Endothelial cell of umbilical vein (primary cell): ENCODE data around the gene GNAZ. TPM values are rescaled to one million over a fixed set of nuclear protein-coding genes. Genes with fewer than 3 reads are reported as not detected.

Experiments
- BruUV-seq: library from RNA; stranded (reverse); fragments of 400-500 nt; replicated peaks from 2 replicates; lab custom pipeline; 2021; lab: Mats Ljungman, UMichigan
- CTCF ChIA-PET: fragments of 300-600, 350-600 bp; sonication (Branson Sonifier 250); formaldehyde crosslinking; loops from one replicate; lab custom pipeline; 2021; ENCODE audit warnings: antibody characterized with exemption, inconsistent platforms; lab: Charles Lee
- POLR2A ChIA-PET: fragments of 300-600, 350-600 bp; sonication (Branson Sonifier 250); formaldehyde crosslinking; loops from one replicate; lab custom pipeline; 2021; ENCODE audit warnings: antibody characterized with exemption, inconsistent platforms; lab: Charles Lee
- DNase-seq: peaks from one replicate; pipeline ENCODE4 v3.0.0-alpha.2; 2011; ENCODE audit warnings: low read depth, low spot score
- FAIRE-seq: peaks from 2 replicates; lab custom pipeline; 2011; peaks lifted over from hg19 to GRCh38; lab: Jason Lieb, UNC
- H2AFZ ChIP-seq: 2 replicates; pipeline ENCODE4 v1.6.0; 2012; ENCODE audit warnings: low read depth, low read length, control low read depth, inconsistent platforms
- H3K27ac ChIP-seq: 2 replicates; pipeline ENCODE4 v1.5.1; 2011; ENCODE audit warnings: low read depth, mild to moderate bottlenecking, control low read depth, low read length, moderate library complexity; ENCODE audit not compliant: insufficient read depth
- H3K27me3 ChIP-seq, 2 experiments: 2 replicates each; pipeline versions ENCODE4 v1.6.0 to v1.6.1; 2011; ENCODE audit warnings: low read length in 2 of 2, mixed read lengths in 1 of 2; ENCODE audit not compliant: control insufficient read depth in 2 of 2, insufficient read depth in 2 of 2
- H3K36me3 ChIP-seq, 2 experiments: 2 replicates in 1 of 2; 3 replicates in 1 of 2; pipeline ENCODE4 v1.5.1; 2011; ENCODE audit warnings: low read length in 2 of 2, mild to moderate bottlenecking in 1 of 2, moderate library complexity in 1 of 2; ENCODE audit not compliant: control insufficient read depth in 2 of 2, insufficient read depth in 2 of 2; ENCODE audit errors: extremely low read depth in 1 of 2
- H3K4me1 ChIP-seq: 3 replicates; pipeline ENCODE4 v1.5.1; 2011; ENCODE audit warnings: mild to moderate bottlenecking, low read length; ENCODE audit not compliant: control insufficient read depth, insufficient read depth; ENCODE audit errors: extremely low read depth
- H3K4me2 ChIP-seq: 2 replicates; pipeline ENCODE4 v1.6.1; 2011; ENCODE audit warnings: low read length, control low read depth, mixed read lengths; ENCODE audit not compliant: insufficient read depth
- H3K4me3 ChIP-seq, 3 experiments: fragments of 200-600 bp in 1 of 3; sonication (generic), shearing (Covaris generic) in 1 of 3; replicated peaks in 1 of 3; 2 replicates each; pipeline ENCODE4 v1.5.1; 2011 to 2016; ENCODE audit warnings: control low read depth in 3 of 3, low read length in 3 of 3, mild to moderate bottlenecking in 2 of 3, inconsistent platforms in 1 of 3, low read depth in 1 of 3, moderate library complexity in 1 of 3; ENCODE audit not compliant: insufficient read depth in 1 of 3
- H3K79me2 ChIP-seq: 2 replicates; pipeline ENCODE4 v1.6.0; 2012; ENCODE audit warnings: low read length, inconsistent platforms; ENCODE audit not compliant: control insufficient read depth, insufficient read depth
- H3K9ac ChIP-seq: replicated peaks from 2 replicates; pipeline ENCODE3; 2011; ENCODE audit warnings: low read length, control low read depth; ENCODE audit not compliant: insufficient read depth; ENCODE audit errors: extremely low read depth
- H3K9me1 ChIP-seq: replicated peaks from 3 replicates; pipeline ENCODE4 v1.6.0; 2011; ENCODE audit warnings: mild to moderate bottlenecking, low read length; ENCODE audit not compliant: control insufficient read depth, insufficient read depth; ENCODE audit errors: extremely low read depth
- H3K9me3 ChIP-seq: replicated peaks from 2 replicates; pipeline ENCODE4 v1.5.1; 2012; ENCODE audit warnings: low read length, inconsistent platforms; ENCODE audit not compliant: control insufficient read depth, insufficient read depth
- H4K20me1 ChIP-seq: replicated peaks from 2 replicates; pipeline ENCODE3; 2011; ENCODE audit warnings: mild to moderate bottlenecking, low read length; ENCODE audit not compliant: control insufficient read depth, insufficient read depth; ENCODE audit errors: extremely low read depth
- CTCF ChIP-seq, 2 donors: IDR thresholded peaks; 1 replicate in 1 of 2; 2 replicates in 1 of 2; pipeline ENCODE4 v1.5.1; 2011; ENCODE audit warnings: low read length in 2 of 2, mild to moderate bottlenecking in 2 of 2, moderate library complexity in 2 of 2, control low read depth in 1 of 2, inconsistent platforms in 1 of 2, low read depth in 1 of 2; ENCODE audit not compliant: insufficient read depth in 1 of 2; ENCODE audit errors: extremely low read depth in 1 of 2
- EZH2 ChIP-seq: IDR thresholded peaks from 2 replicates; pipeline ENCODE4 v1.6.1; 2012; ENCODE audit warnings: borderline replicate concordance, low read depth, mild to moderate bottlenecking, moderate library complexity, low read length, inconsistent platforms; ENCODE audit not compliant: severe bottlenecking
- FOS ChIP-seq: IDR thresholded peaks from 2 replicates; pipeline ENCODE4 v1.6.1; 2011; ENCODE audit warnings: mild to moderate bottlenecking, low read length, moderate library complexity, borderline replicate concordance; ENCODE audit not compliant: insufficient read depth
- GATA2 ChIP-seq: IDR thresholded peaks from 2 replicates; pipeline ENCODE4 v1.7.0; 2011; ENCODE audit warnings: low read depth, mild to moderate bottlenecking, moderate library complexity, mixed read lengths, low read length; ENCODE audit not compliant: insufficient read length, insufficient read depth
- JUN ChIP-seq: IDR thresholded peaks from 2 replicates; pipeline ENCODE4 v1.6.1; 2011; ENCODE audit warnings: borderline replicate concordance, low read depth; ENCODE audit not compliant: insufficient read length, insufficient read depth
- MAX ChIP-seq: IDR thresholded peaks from 2 replicates; pipeline ENCODE4 v1.6.1; 2011; ENCODE audit not compliant: insufficient read depth, insufficient read length
- MYC ChIP-seq: IDR thresholded peaks from one replicate; pipeline ENCODE4 v1.6.1; 2011; ENCODE audit warnings: mild to moderate bottlenecking, low read depth, low read length
- POLR2A ChIP-seq: IDR thresholded peaks from 2 replicates; pipeline ENCODE4 v1.6.1; 2012; ENCODE audit warnings: low read depth, mild to moderate bottlenecking, control low read depth, low read length
- POLR2AphosphoS5 ChIP-seq: IDR thresholded peaks from 2 replicates; pipeline ENCODE4 v1.6.1; 2012; ENCODE audit warnings: low read depth, mild to moderate bottlenecking, control low read depth, low read length, moderate library complexity; ENCODE audit not compliant: insufficient read depth
- dilution Hi-C: fragments of 300-500 bp; cut with MboI; formaldehyde crosslinking; loops from one replicate; pipeline ENCODE4 v1.15.0; 2019; ENCODE audit warnings: low sequenced_read_pairs; ENCODE audit not compliant: extremely low pct_ligation_motif_present
- intact Hi-C: fragments of 100-400 bp; cut with micrococcal nuclease; formaldehyde crosslinking; loops from one replicate; pipeline ENCODE4 v1.10.0; 2022
- polyA plus RNA-seq, 4 experiments: library from polyadenylated mRNA; depleted of rRNA in 3 of 4; stranded (reverse) in 3 of 4; unstranded in 1 of 4; fragments of >200 nt; gene quantifications; 2 replicates each; pipeline versions ENCODE4 v1.2.1 to v1.2.3, GENCODE V29; 2011 to 2012; ENCODE audit warnings: missing spikeins in 1 of 4
- total RNA-seq: library from RNA; stranded (reverse); gene quantifications from 2 replicates; pipeline ENCODE4 v1.2.3, GENCODE V29; 2021

GNAZ gene
- total and polyA plus RNA-seq, 2 donors (not counting 3 experiments of a cell fraction or from before 2014, with no cell fraction given): 0.44 to 0.86 TPM

- no peaks in the 10 kb centered on the region for H3K79me2 ChIP-seq
- TF ChIP-seq MYC (no peak), JUN (no peak), EZH2 (no peak), POLR2AphosphoS5 (no peak), GATA2 (no peak), CTCF (IDR thresholded peaks at IDR 0.05; ENCODE audit: extremely low read depth in 1 of 2, insufficient read depth in 1 of 2, low read depth in 1 of 2, low read length in 2 of 2) (no peak), FOS (no peak), POLR2A (no peak), MAX (no peak)
- H2AFZ ChIP-seq: no peak overlapping the region
- H3K36me3 ChIP-seq: no peaks in the 10 kb centered on the region
- no peaks in the 10 kb centered on the region for H4K20me1 ChIP-seq
- dilution Hi-C loops (no loop called here), intact Hi-C loops (no loop called here)
- no peak for FAIRE-seq
- H3K9me3 ChIP-seq: no peaks in the 10 kb centered on the region
- H3K27me3 ChIP-seq: no peaks in the 10 kb centered on the region
- H3K9ac ChIP-seq: no peak overlapping the region
- H3K4me1 ChIP-seq: no peaks in the 10 kb centered on the region
- ChIA-PET CTCF (interaction anchor here (1.2 kb wide), 1 partner anchor 11 kb away, joined by 3 read pairs; no protein-coding TSS in a partner anchor), POLR2A (no interaction called here)
- DNase-seq: no peak
- no peak overlapping the region for H3K4me2 ChIP-seq
- H3K4me3 ChIP-seq: no peak overlapping the region
- no peaks in the 10 kb centered on the region for H3K9me1 ChIP-seq
- BruUV-seq: no TSS peak
- no peak overlapping the region for H3K27ac ChIP-seq
These were observed 37.3 kb downstream of the GNAZ start for GRCh38 chr22:23107487-23108248.
